Measurements from ENCODE around the gene GRAP. TPM values are rescaled to one million over a fixed set of nuclear protein-coding genes. Genes with fewer than 3 reads are reported as not detected.

GRAP gene
- total RNA-seq = 1.3 TPM in 1 of 2 replicates, not detected in the other

DNA sequence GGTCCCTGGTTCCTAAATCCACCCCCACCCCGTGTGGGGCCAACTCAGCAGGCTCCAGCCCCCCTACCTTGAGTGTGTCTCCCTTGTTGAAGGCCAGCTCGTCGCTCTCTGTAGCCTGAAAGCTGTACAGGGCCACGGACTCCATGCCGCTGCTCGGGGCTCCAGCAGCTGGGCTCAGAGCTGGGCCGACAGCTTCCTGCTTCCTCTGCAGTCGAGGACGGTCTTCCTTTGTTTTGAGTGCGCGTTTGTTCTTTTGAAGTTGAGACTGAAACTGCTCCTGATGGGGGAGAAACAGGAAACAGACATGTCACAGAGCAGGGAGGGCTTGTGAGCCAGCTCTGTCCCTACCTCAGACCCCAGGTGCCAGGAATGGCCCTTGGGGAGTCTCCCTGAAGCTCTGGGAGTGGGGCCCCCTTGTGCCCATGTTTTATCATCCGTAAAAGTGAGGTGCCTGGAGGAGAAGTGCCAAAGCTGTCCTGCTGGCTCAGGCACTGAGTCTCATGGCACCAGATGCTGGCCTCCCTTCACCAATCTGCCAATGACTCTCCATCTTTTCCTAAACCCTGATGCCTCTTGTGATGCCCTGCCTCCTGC, at the start of gene GRAP:
Gene GRAP, minus strand, starts transcription at position 176 of the 594 bp plus-strand sequence. Its CDS starts 31 bp downstream, at position 145.

DNA sequence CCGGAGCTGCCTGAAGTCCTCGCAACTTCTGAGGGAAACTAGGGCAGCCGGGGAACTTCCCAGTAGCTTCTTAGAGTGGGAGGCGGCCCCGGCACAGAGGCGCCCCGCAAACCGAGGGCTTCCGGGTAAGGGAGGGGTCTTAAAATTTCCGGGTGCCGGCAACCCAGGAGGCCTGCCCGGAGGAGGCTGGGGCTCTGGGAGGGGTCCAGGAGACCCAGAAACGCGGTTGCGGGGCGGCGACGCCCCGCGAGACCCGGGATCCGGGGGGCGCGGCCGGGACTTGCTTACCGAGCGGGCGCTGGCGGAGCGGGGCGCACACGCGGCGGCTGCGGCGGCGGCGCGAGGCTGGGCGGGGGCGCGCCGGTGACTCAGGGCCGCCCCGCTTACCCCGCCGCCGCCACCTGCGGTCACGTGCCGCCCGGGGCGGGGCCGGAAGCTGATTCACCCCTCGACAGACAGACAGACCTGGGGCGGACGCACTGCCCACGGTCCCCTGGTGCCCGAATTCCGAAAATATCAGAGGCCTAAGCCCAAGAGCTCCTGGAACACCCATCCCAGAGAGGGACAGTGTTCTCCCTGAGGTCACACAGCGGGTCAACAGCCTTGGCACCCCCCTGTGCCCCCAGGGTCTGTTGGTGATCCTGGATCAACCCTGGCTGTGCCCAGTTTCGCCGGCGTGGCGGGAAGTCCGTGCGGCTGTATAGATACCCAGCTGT, 42.2 kb downstream of the GRAP start, which contains the start of gene FAM83G:
Gene FAM83G, minus strand, starts transcription at position 344 of the 716 bp plus-strand sequence. CDS start 723 bp downstream, outside the sequence.

Other genes with a start within 250 kb of the GRAP start
- 21.6 and 28.6 TPM in 2 replicates for gene PRPSAP2, start 188.8 kb downstream of the GRAP start, total RNA-seq
- gene SLC5A10, start 94.8 kb downstream of the GRAP start, total RNA-seq = not detected in 2 replicates
- 50.9 and 75.6 TPM in 2 replicates for gene FAM83G, start 42.2 kb downstream of the GRAP start, total RNA-seq
- gene GRAPL, start 80.6 kb upstream of the GRAP start, total RNA-seq = not detected in 2 replicates
- 15.1 and 19.1 TPM in 2 replicates for gene EPN2, start 190.4 kb upstream of the GRAP start, total RNA-seq

Data from hair follicular keratinocyte (primary cell).